OCI-LY1 (cell line): ENCODE results near the gene LRRC8B.

Experiments used
- EZH2 ChIP-seq: fragments of 200-600 bp; sonication (generic), shearing (Covaris generic); IDR thresholded peaks from 2 replicates; pipeline ENCODE4 v1.8.0; 2017; ENCODE audit warnings: borderline replicate concordance, mixed run types, mild to moderate bottlenecking, antibody characterized with exemption, low read length, moderate library complexity, mixed read lengths
- TF ChIP-seq, protein P1 (sequence below): fragments of 200-600 bp; sonication (generic), shearing (Covaris generic); IDR thresholded peaks from 2 replicates; pipeline ENCODE4 v1.5.1; 2017; ENCODE audit warnings: mild to moderate bottlenecking, antibody characterized with exemption, low read length, moderate library complexity, mixed read lengths

DNA sequence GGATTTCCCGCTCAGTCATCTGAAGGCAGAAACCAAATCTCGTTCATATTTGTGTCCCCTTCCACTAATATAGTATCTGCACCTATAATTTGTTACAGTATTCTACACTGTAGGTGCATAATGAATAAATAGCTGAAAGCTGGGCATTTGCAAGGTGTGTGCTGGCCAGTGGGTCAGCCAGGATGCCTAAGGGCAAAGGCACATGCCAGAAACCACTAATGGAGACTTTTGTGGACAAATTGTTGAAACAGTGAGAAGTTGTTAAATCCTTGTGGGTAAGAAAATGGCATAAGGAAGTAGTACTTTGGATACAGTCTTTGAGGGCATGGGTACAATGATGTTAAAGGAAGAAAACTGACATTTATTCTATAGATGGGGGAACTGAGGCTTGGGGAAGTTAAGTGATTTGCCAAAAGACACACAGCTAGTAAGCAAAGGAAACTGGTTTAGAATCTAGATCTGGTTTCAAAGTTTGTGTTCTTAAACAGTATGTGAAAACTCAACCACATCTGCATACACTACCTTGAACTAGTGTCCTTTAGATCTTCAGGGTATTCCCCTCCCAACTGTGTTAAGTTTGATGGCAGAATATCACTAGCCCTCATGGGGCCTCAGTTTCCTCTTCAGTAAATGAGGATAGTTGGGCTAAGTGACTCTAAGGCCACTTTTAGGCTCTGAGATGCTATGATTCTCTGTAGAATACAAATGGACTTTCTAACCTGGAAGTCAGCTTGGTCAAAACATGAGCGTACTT is 81.8 kb downstream of the LRRC8B start:
- no peak for TF ChIP-seq EZH2
- TF ChIP-seq, protein P1, sequence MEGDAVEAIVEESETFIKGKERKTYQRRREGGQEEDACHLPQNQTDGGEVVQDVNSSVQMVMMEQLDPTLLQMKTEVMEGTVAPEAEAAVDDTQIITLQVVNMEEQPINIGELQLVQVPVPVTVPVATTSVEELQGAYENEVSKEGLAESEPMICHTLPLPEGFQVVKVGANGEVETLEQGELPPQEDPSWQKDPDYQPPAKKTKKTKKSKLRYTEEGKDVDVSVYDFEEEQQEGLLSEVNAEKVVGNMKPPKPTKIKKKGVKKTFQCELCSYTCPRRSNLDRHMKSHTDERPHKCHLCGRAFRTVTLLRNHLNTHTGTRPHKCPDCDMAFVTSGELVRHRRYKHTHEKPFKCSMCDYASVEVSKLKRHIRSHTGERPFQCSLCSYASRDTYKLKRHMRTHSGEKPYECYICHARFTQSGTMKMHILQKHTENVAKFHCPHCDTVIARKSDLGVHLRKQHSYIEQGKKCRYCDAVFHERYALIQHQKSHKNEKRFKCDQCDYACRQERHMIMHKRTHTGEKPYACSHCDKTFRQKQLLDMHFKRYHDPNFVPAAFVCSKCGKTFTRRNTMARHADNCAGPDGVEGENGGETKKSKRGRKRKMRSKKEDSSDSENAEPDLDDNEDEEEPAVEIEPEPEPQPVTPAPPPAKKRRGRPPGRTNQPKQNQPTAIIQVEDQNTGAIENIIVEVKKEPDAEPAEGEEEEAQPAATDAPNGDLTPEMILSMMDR = no peak
